ENCODE results near the gene CPLX1.
"Not testable (repeated sequence)": the region's sequence is repeated elsewhere in the genome, so short reads cannot be mapped to it uniquely, and the experiment has no call there.

Gene CPLX1

DNA sequence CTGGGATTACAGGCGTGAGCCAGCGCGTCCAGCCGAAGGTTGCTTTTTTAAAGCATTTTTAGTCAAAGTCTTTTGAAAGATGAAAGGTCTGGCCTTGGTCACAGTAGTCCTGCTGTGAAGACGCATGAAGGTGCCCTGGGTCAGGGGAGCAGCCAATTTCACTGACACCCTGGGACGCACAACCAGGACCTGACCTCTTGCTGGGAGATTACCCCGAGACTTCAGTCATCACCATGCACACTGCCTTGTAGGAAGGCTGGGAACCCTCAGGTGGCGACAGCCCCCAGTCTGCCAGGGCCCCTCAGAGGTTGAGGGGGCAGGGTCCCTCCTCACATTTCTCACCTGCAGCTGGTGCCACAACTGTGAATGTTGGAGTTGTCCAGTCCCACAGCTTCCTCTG, 53.2 kb downstream of the CPLX1 start:
- DNase-seq, result no peak

DNA sequence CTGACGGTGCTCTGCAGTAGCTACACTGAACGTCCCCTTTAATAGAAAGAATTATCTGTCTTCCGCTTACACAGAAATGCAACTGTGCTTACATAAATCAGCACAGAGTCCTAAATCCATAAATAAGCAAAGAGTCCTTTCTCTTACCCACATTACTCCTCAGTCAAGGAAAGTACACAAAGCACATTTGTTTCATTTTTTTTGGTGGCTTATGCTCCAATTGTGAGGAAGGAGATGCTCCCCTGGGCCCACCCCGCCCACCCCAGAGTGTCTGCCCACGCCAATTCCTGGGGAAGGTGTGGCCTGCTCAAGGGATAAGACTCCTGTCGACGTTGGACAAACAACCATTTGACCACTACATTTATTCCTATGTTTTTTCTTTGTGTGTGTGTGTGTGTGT, 53.8 kb downstream of the CPLX1 start:
- DNase-seq, result no peak

GRCh38 chr4:771464-771863, 54.5 kb downstream of the CPLX1 start:
- no peak for DNase-seq

- no peak for DNase-seq
These were observed 55.9 kb downstream of the CPLX1 start for GRCh38 chr4:770022-770421.

- DNase-seq, result no peak
These were observed 56.4 kb downstream of the CPLX1 start for GRCh38 chr4:769511-769910.

- no peak for DNase-seq
These were observed 56.9 kb downstream of the CPLX1 start for GRCh38 chr4:768995-769394.

DNA sequence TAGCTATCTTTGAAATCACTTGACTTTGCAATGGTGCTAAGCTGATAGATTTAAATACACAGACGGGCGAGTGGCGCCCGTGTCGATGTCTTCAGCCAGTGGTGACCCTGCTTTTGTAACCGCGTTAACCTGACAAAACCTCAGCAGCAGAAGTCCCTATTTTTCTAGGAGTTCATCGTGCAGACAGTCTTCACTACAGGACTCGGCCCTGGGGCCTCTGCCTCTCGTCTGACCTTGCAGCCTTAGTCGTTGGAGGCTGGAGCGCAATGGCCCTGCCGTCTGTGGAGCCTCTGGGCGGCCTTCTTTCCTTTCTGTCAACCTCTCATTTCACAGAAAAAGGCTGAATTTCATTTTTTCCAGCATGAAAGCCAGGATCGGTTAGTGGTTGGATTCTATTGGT, 57.9 kb downstream of the CPLX1 start:
- no peak for DNase-seq

DNA sequence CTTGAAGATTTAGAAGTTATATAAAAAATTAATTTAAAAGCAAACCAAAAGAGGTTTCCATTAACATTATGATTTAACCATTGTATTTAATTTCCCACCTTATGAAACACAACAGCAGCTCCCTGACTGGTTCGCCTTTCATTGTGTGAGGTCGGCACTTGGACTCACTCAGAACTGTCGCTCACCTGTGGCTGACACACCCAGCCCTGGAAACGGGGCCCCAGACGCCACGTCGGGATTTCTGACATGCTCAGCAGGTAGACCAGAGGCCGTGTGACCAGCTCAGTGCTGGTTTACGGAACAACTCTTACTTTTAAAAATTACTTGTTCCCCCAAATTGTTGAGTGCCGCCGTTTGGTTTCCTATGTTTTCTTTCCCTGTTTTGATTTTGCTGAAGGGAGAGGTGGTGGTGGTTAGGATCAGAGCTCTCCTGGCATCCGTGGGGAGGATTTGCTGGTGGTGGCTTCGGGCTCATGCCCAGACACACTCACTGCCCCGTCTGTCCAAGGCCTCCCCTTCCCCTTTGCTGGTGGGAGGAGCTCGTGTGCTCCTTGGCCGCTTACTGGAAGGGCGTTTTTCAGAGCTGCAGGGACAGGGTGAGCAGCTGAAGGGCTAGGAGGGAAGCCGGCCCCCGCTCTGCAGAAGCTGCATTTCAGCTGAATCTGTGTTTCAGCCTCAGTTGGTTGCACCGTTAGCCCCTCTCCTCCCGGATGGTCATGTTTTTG, 59.2 kb downstream of the CPLX1 start:
- DNase-seq, result no peak

DNA sequence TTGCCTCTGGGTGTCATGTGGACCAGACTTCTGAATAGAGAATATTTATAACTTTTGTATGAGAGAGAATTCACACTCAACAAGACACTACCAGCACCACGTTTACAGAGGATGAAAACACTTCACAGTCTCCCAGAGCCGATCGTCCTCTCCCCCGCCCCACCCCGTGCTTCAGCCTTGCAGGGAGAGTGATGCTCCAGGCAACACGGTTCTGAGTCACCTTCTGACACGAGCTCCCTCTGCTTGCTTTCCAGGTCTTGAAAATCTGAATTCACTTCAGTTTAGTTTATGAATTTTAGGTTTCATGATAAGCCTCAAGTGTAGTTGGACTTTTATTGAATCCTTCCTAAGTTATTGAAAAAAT, 59.8 kb downstream of the CPLX1 start:
- no peak for DNase-seq

DNA sequence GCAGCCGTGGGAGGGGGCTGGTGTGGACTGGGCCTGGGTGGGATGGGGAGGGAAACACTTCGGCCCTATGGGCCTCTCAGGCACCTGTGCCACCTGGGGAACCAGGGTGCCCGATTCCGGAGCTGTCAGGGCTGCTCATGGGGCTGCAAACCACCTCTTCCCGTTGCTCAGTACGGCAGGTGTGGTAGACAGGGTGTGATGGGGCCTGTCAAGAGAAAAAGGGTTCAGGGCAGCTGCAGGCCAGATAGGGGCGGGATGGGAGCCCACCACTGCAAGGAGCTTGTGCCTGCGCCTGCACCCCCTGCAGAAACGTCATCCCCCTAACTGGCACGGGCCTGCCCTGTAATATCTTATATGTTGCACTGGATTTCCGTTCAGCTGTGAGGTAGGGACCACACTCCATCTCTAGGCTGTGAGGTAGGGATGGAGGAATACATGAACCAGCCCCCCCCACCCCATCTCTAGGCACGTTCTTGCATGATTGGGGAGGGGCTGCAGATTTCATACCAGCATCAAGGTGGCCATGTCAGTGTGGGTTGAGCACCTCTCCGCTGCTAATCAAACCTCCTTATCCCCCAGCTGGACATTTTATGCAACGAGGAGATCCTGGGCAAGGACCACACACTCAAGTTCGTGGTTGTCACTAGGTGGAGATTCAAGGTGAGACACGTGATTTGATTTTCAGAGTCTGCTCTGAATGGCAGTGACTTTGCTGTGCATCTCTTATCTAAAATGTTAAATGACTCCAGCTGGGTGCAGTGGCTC, 61.3 kb downstream of the CPLX1 start:
- no peak for DNase-seq

GRCh38 chr4:763922-764321, 62.0 kb downstream of the CPLX1 start:
- no peak for DNase-seq

DNA sequence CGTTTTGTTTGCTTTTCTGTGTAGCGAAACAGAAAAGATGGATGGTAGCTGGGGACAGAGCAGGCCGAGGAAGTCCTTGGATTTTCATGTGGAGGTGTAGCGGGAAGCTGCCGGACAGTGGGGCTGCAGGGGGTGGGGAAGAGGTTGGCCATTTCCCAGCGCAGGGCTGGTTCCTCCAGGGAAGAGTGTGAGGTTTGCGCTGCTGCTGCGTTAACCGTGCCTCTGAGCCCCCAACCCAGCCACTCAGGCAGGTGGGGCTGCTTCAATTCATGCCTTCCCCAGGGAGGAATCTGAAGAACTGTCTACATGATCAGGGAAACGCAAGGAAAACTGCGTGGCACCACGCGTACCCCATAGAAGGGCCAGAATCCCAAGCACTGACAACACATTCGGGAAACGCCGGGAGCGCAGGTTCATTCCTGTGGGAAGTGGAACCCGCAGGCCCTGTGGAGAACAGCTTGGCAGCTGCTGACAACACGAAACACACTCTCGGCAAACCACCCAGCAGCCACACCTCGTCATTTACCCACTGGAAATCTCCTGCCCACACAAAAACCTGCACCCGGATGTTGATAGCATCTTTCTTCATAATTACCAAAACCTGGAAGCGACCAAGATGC, 62.6 kb downstream of the CPLX1 start:
- DNase-seq, result no peak

GRCh38 chr4:762211-763190, 63.4 kb downstream of the CPLX1 start:
- DNase-seq, result no peak

DNA sequence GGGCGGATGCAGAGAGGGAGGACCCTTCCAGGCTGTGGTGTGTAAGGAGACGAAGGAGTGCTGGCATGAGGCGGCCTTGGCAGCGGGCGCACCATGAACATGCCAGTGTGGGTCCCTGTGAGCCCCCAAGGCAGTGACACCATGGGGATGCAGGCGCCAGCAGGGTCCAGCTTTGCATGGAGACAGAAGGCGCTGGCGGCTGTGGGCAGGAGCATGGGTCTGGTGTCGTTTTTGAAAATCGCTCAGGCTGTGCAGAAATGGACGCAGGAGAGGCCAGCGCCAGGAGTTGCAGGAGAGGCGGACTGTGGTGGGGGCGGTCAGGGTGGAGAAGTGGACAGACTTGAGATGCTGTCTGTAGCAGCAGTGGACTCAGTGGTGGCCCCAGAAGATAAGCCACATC, 64.2 kb downstream of the CPLX1 start:
- DNase-seq, result no peak

DNA sequence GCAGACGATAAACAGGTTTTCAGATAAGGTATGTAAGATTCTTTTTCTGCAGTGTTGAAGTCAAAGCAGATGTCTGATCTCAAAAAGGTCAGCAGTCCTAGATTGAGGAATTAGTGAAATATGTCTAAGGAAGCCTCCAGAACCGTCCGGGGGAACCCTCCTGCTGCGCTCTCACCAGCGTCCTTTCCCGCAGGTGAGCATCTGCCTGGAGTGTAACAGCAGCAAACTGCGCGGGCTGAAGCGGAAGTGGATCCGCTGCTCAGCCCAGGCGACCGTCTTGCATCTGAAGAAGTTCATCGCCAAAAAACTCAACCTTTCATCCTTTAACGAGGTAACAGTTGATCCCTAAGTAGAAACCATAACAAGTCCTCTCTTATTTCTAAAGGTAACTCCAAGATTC, 64.8 kb downstream of the CPLX1 start:
- DNase-seq, result no peak

DNA sequence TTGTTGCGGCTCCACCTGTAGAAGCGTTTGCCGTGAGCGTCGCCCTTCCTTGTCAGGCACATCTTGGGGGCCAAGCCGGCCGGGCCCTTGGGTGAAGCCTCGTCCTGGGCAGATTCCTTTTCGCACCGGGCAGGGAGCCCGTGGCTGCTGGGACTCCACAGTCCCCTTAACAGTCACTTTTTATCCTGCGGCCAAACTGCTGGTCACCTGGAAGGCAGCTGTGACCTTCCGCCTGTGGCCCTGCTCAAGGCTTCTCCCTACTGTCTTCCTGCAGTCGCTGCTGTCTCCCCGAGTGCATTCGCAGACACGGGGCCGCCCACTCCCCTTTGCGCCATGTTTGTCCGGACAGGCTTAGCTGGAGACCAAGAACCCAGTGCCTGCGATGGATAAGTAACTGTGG, 65.3 kb downstream of the CPLX1 start:
- no peak for DNase-seq

DNA sequence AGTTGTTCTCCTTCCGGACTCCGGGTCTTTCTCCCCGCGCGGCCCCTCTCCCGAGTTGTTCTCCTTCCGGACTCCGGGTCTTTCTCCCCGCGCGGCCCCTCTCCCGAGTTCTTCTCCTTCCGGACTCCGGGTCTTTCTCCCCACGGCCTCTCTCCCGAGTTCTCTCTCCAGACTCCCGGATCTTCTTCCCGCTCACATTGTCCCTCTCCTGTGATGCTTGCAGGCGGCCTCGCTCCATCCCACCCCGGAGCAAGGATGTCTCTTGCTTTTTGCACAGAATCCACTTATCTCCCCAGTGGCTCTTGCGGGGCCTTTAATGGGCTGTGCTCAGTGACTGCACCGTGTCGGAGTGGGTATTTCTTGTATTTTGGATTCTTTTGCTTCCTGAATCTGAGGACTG, 66.1 kb downstream of the CPLX1 start:
- DNase-seq, result not testable (repeated sequence)

DNA sequence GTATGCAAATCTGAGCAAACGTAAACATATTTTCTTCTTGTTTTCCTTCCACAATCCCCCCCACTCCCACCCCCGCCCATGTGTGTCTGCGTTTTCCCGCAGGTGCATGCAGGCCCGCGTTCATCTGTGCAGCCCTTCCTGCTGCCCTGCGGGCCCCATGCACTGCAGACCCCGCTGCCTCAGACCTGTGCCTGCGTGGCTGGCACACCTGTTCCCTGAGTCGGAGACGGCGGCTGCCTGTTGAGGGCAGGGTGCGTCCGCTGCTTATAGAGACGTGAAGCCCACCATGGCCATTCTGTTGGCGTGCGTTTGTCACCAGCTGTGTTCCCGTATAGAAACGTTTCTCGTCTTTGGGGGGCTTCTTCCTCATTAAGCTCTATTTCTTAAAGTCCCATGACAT, 68.8 kb downstream of the CPLX1 start:
- no peak for DNase-seq

- no peak for DNase-seq
These were observed 71.5 kb downstream of the CPLX1 start for GRCh38 chr4:754221-755120.

DNA sequence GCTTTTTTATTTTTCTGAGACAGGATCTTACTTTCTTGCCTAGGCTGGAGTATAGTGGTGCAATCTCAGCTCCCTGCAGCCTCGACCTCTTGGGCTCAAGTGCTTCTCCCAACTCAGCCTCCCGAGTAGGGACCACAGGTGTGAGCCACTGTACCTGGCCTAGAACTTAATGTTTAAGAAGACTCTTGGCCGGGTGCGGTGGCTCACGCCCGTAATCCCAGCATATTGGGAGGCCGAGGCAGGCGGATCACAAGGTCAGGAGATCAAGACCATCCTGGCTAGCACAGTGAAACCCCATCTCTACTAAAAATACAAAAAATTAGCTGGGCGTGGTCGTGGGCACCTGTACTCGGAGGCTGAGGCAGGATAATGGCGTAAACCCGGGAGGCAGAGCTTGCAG, 72.7 kb downstream of the CPLX1 start:
- DNase-seq, result not testable (repeated sequence)

DNA sequence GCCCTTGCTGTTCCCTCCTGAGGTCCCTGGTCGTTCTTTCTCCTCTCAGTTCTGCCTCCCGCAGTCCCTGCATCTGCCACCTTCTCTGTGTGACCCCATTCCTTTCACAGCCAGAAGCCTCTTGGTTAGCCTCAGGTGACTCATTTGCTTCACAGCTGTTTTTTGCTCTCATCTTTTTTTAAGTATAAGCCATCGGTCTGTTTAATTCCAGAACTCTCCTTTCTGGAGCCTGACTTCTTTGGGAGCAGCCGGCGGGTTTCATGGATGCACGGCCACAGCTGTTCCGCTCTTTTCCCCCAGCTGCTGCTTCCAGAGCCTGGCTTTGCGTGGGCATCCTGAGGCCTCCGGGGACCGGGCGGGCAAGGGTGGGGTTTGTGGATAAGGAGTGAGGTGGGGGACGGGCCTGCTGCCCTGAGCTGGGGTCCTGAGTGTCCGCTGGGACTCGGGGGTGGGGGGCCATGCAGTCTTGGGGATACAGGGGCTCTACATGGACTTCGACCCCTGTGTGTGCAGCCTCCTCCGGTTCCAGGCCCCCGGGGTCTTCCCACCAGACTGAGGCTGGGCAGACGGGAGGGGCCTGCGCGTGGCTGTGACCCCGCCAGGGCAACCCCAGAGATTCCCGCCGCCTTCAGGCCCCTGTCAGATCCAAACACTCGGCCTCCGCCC, 73.6 kb downstream of the CPLX1 start:
- DNase-seq, result no peak

All from CD4-positive, alpha-beta T cell treated with Interferon gamma for 1 hour (primary cell).